Measurements from ENCODE around the gene PLEKHG4.

The PLEKHG4 gene, protein sequence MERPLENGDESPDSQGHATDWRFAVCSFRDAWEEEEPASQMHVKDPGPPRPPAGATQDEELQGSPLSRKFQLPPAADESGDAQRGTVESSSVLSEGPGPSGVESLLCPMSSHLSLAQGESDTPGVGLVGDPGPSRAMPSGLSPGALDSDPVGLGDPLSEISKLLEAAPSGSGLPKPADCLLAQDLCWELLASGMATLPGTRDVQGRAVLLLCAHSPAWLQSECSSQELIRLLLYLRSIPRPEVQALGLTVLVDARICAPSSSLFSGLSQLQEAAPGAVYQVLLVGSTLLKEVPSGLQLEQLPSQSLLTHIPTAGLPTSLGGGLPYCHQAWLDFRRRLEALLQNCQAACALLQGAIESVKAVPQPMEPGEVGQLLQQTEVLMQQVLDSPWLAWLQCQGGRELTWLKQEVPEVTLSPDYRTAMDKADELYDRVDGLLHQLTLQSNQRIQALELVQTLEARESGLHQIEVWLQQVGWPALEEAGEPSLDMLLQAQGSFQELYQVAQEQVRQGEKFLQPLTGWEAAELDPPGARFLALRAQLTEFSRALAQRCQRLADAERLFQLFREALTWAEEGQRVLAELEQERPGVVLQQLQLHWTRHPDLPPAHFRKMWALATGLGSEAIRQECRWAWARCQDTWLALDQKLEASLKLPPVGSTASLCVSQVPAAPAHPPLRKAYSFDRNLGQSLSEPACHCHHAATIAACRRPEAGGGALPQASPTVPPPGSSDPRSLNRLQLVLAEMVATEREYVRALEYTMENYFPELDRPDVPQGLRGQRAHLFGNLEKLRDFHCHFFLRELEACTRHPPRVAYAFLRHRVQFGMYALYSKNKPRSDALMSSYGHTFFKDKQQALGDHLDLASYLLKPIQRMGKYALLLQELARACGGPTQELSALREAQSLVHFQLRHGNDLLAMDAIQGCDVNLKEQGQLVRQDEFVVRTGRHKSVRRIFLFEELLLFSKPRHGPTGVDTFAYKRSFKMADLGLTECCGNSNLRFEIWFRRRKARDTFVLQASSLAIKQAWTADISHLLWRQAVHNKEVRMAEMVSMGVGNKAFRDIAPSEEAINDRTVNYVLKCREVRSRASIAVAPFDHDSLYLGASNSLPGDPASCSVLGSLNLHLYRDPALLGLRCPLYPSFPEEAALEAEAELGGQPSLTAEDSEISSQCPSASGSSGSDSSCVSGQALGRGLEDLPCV

GRCh38 chr16:67279296-67280089 is at the start of gene PLEKHG4:
Gene PLEKHG4, plus strand, starts transcription at chr16:67279532. Its CDS starts 513 bp downstream, at chr16:67280045.
- Mint-ChIP-seq H3K9me3 (no peaks in the 10 kb centered on the region), H3K27ac (peak within 1 kb of the TSS; percentile 91), H3K4me1 (peaks cover 19% of the 10 kb centered on the region), H3K36me3 (peaks cover 28% of the 10 kb centered on the region), H3K4me3 (peak within 1 kb of the TSS; percentile 83)
- DNase-seq (ENCODE audit: low spot score in 2 of 2) (peak in 1 of 2 donors; percentile 76), ATAC-seq (peak; percentile 93)

DNA sequence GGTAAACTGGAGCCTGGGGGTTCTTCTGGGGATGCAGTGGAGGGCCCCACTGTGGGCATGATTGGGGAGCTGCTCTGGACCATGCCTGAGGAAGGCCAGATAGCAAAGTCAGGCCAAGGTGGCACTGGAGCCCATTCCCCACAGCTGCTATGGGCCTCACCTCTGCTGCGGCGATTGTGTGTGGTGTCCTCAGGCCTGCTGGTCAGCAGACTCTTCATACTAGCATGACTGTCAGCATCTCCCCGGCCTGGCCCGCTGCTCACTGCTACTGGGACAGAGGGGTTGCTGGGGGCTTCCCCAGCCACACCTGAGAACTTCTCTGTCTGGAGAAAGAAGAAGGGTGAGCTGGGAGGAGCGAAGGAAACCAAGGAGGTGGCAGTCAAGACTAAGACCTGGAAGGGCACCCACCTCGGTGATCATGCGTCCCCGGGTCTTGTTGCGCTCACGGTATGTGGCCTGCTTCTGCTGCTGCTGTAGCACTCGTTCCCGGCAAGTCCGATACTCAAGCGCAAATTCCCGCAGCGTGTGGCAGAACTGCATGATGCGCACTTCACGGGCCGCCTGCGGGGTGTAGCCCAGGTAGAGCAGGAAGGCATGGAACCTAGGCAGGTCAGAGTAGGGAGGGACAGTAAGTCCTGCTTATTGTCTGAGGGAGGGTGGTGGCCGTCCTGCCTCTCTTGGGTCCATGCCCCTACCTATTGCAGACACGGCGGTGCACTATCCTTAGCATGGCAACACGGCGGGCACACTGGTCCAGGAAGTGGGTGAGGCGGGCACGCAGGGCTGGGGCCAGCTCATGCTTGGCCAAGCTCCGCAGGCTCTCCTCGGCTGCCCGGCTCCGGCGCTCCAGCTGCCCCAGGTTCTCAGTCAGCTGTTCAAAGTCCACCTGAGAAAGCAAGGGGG is 49.2 kb upstream of the PLEKHG4 start:
- Mint-ChIP-seq H3K4me3 (no peak overlapping the region), H3K27ac (peak overlapping the region; percentile 100), H3K36me3 (peaks cover 85% of the 10 kb centered on the region), H3K4me1 (peaks cover 43% of the 10 kb centered on the region), H3K9me3 (no peaks in the 10 kb centered on the region)
- ATAC-seq (no peak), DNase-seq (ENCODE audit: low spot score in 2 of 2) (no peak)

GRCh38 chr16:67230809-67231660 is 48.3 kb upstream of the PLEKHG4 start:
- Mint-ChIP-seq H3K4me3 (no peak overlapping the region), H3K36me3 (peaks cover 94% of the 10 kb centered on the region), H3K27ac (peak overlapping the region; percentile 65), H3K4me1 (peaks cover 37% of the 10 kb centered on the region), H3K9me3 (no peaks in the 10 kb centered on the region)
- ATAC-seq: no peak
- no peak for DNase-seq (ENCODE audit: low spot score in 2 of 2)

DNA sequence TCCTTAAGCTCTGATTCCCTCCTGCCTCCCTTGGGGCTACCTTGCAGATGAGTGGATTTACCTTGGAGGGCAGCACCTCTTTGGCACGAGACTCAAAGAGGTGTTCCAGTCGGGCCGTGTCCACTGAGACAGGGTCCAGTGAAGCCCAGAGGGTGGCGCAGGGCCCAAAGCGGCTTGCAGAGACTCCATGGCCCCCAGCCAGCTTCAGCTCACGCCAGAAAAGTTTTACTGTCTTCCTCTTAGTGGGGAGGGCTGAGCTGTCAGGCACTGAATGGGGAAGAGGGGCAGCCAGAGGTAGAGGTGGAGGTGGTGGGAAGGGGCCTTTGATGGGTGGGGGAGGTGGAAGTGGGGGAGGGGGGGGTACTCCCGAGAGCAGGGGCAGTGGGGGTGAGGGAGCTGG is 45.7 kb upstream of the PLEKHG4 start:
- H3K9me3 Mint-ChIP-seq: no peaks in the 10 kb centered on the region
- no peak overlapping the region for H3K4me3 Mint-ChIP-seq
- peaks cover 100% of the 10 kb centered on the region for H3K36me3 Mint-ChIP-seq
- no peak for DNase-seq (ENCODE audit: low spot score in 2 of 2)
- no peak for ATAC-seq
- peak overlapping the region; percentile 60 for H3K27ac Mint-ChIP-seq
- peaks cover 31% of the 10 kb centered on the region for H3K4me1 Mint-ChIP-seq

DNA sequence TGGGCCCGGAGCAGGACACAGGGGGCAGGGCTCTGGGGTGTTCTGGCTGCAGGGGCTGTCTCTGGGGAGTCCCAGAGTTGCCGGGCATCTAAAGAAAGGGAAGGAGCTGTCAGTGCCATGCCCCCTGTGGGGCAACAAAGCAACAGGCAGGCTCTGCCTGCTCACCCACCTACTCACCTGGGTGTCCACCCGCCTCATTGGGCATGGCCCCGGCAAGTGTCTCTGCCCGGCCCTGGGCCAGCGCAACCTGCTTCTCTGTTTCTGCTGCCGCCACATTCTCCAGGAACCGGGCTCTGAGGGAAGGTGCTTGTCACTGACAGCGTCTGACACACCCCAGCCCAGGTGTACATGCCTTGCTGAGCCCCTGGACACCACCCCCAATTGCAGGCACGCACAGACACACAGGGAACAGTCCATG is 45.1 kb upstream of the PLEKHG4 start:
- ATAC-seq (no peak), DNase-seq (ENCODE audit: low spot score in 2 of 2) (no peak)
- Mint-ChIP-seq H3K4me3 (no peak overlapping the region), H3K27ac (no peak overlapping the region), H3K4me1 (peaks cover 26% of the 10 kb centered on the region), H3K36me3 (peaks cover 100% of the 10 kb centered on the region), H3K9me3 (no peaks in the 10 kb centered on the region)

- no peak for DNase-seq (ENCODE audit: low spot score in 2 of 2)
- ATAC-seq: peak; percentile 63
- Mint-ChIP-seq H3K27ac (peak overlapping the region; percentile 83), H3K9me3 (no peaks in the 10 kb centered on the region), H3K4me3 (peak overlapping the region; percentile 51), H3K4me1 (peaks cover 29% of the 10 kb centered on the region), H3K36me3 (peaks cover 98% of the 10 kb centered on the region)
These were observed 43.3 kb upstream of the PLEKHG4 start for GRCh38 chr16:67235816-67236562.

DNA sequence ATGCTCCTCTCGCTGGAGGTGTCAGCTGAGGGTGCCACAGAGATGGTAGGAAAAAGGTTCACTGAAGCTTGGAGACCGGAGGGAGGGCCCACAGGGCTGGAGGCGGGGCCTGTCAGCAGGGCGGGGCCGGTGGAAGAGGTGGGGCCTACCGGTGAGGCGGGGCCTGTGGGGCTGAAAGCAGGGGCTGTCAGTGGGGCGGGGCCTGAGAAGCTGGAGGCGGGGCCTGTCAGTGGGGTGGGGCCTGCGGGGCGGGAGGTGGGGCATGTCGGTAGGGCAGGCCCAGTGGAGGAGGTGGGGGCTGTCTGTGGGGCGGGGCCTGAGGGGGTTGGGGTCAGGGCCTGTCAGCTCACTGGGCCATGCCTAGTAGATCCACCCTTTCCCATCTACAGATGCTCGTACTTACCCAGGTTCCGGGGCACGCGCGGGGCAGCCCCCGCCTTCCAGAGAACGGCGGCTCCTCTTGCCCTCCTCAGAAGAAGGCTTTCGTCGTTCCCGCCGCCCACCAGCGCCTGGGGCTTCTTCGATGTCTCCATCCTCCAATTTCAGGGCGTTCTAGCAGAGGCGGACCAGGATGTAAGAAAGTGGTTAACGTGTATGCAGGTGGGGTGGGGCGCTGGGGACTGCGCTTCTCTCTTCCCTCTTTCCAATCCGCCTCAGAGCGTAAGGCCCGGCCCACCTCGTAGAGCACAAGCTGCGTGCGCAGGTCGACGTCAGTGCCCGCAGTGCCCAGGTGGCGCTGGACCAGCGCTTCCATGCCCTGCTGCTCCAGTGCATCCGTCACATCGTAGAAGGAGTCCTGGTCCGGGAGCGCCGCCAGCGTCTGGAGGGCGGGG is 42.6 kb upstream of the PLEKHG4 start:
- Mint-ChIP-seq H3K4me1 (peaks cover 36% of the 10 kb centered on the region), H3K4me3 (peak overlapping the region; percentile 51), H3K36me3 (peaks cover 98% of the 10 kb centered on the region), H3K9me3 (no peaks in the 10 kb centered on the region), H3K27ac (peak overlapping the region; percentile 83)
- ATAC-seq: peak; percentile 81
- peak; percentile 76 to 92 for DNase-seq (ENCODE audit: low spot score in 2 of 2)

GRCh38 chr16:67237396-67238277 is 41.7 kb upstream of the PLEKHG4 start:
- ATAC-seq (no peak), DNase-seq (ENCODE audit: low spot score in 2 of 2) (no peak)
- H3K27ac Mint-ChIP-seq: peak overlapping the region; percentile 50
- H3K4me3 Mint-ChIP-seq: no peak overlapping the region
- peaks cover 41% of the 10 kb centered on the region for H3K4me1 Mint-ChIP-seq
- H3K36me3 Mint-ChIP-seq: peaks cover 90% of the 10 kb centered on the region
- H3K9me3 Mint-ChIP-seq: no peaks in the 10 kb centered on the region

GRCh38 chr16:67238278-67238575 is 41.1 kb upstream of the PLEKHG4 start:
- DNase-seq (ENCODE audit: low spot score in 2 of 2) (no peak), ATAC-seq (no peak)
- H3K27ac Mint-ChIP-seq: peak overlapping the region; percentile 50
- no peak overlapping the region for H3K4me3 Mint-ChIP-seq
- no peaks in the 10 kb centered on the region for H3K9me3 Mint-ChIP-seq
- peaks cover 84% of the 10 kb centered on the region for H3K36me3 Mint-ChIP-seq
- peaks cover 43% of the 10 kb centered on the region for H3K4me1 Mint-ChIP-seq

- no peak for ATAC-seq
- Mint-ChIP-seq H3K27ac (peak overlapping the region; percentile 50), H3K4me1 (peaks cover 44% of the 10 kb centered on the region)
These were observed 40.4 kb upstream of the PLEKHG4 start for GRCh38 chr16:67238806-67239470.

DNA sequence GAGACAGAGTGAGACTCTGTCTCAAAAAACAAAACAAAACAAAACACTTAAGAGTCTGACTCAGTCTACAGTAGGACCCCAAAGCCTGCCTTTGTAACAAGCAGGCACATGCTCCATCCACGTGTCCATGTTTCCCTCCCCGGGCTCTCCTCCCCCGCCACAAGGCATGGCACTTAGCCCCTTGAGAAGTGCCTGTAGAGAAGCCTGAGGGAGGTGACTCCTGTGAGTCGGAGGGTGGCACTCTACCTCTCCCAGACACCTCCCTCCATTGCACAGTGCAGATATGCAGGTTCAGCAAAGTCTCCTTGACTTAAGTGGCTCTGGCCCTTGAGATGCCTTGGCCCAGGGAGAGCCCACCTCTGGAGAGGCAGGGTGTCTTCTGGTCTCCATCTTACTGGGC is 38.8 kb upstream of the PLEKHG4 start:
- H3K4me3 Mint-ChIP-seq: no peak overlapping the region
- H3K27ac Mint-ChIP-seq: peak overlapping the region; percentile 90
- ATAC-seq (no peak), DNase-seq (ENCODE audit: low spot score in 2 of 2) (no peak)
- H3K9me3 Mint-ChIP-seq: no peaks in the 10 kb centered on the region
- H3K4me1 Mint-ChIP-seq: peaks cover 59% of the 10 kb centered on the region
- H3K36me3 Mint-ChIP-seq: peaks cover 75% of the 10 kb centered on the region

More at GRCh38 chr16:67238806-67239470, 40.4 kb upstream of the PLEKHG4 start:
- H3K36me3 Mint-ChIP-seq: peaks cover 77% of the 10 kb centered on the region
- H3K9me3 Mint-ChIP-seq: no peaks in the 10 kb centered on the region
- H3K4me3 Mint-ChIP-seq: no peak overlapping the region
- DNase-seq (ENCODE audit: low spot score in 2 of 2): no peak
